Measurements from ENCODE around the gene GGA3.
"Not testable (repeated sequence)": the region's sequence is repeated elsewhere in the genome, so short reads cannot be mapped to it uniquely, and the experiment has no call there.

Gene GGA3

DNA sequence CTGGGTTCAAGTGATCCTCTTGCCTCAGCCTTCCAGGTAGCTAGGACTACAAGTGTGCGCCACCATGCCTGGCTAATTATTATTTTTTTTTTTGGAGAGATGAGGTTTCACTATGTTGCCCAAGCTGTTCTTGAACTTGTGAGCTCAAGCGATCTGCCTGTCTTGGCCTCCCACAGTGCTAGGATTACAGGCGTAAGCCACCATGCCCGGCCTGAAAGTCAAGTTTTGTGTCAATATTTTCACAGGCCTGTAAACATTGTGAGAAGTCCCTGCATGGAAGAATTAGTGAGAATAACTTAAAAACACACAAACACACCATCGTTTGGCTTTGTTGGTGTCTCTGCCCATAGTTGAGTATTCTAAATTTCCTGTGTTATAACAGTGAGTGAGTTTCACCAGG, 33.7 kb downstream of the GGA3 start:
- H4K20me1 ChIP-seq: peaks cover 27% of the 10 kb centered on the region
- no peak overlapping the region for H3K27ac ChIP-seq
- peaks cover 24% of the 10 kb centered on the region for H3K4me1 ChIP-seq
- no peaks in the 10 kb centered on the region for H3K27me3 ChIP-seq
- H3K4me3 ChIP-seq: no peak overlapping the region
- H3K4me2 ChIP-seq: peak overlapping the region; percentile 72
- no peak for TF ChIP-seq Cebpa-rat (IDR thresholded peaks at IDR 0.05)
- no peaks in the 10 kb centered on the region for H3K9me3 ChIP-seq
- H3K9ac ChIP-seq: peak overlapping the region; percentile 50; the same call in 1 of the 2 replicates
- peaks cover 98% of the 10 kb centered on the region for H3K36me3 ChIP-seq

DNA sequence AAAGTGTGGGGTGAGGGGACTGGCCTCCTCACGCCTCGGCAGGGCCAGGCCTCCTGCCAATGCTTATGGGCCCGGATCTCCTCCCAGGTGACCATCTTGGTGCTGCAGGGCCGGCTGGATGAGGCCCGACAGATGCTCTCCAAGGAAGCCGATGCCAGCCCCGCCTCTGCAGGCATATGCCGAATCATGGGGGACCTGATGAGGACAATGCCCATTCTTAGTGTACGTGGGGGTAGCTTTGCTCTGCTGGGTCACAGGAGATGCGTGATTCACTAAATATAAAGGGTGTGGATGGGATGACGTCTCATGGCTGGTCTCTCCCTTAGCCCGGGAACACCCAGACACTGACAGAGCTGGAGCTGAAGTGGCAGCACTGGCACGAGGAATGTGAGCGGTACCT, 36.4 kb downstream of the GGA3 start:
- no peak overlapping the region for H3K27ac ChIP-seq
- H3K4me2 ChIP-seq: no peak overlapping the region
- TF ChIP-seq Cebpa-rat (IDR thresholded peaks at IDR 0.05): no peak
- no peak overlapping the region for H3K9ac ChIP-seq
- peaks cover 27% of the 10 kb centered on the region for H4K20me1 ChIP-seq
- peaks cover 24% of the 10 kb centered on the region for H3K4me1 ChIP-seq
- peaks cover 97% of the 10 kb centered on the region for H3K36me3 ChIP-seq
- no peak overlapping the region for H3K4me3 ChIP-seq
- H3K27me3 ChIP-seq: no peaks in the 10 kb centered on the region
- no peaks in the 10 kb centered on the region for H3K9me3 ChIP-seq

DNA sequence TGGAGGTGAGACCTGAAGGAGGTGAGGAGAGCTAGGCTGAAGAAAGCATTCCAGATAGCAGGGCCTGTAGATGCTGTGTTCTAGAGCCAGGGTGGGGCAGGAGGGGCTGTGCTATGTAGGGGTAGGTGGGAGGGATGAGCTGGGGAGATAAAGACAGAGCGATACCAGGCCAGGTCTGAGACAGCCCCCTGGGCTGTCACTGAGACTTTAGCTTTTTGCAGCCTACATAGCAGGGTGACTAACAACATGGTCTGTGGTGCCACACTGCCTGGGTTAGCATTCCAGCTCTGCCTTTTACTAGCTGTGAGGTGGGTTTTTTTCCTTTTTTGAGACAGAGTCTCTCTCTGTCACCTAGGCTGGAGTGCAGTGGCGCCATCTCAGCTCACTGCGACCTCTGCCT, 41.6 kb downstream of the GGA3 start:
- H3K4me3 ChIP-seq: no peak overlapping the region
- no peak overlapping the region for H3K4me2 ChIP-seq
- no peaks in the 10 kb centered on the region for H3K27me3 ChIP-seq
- no peaks in the 10 kb centered on the region for H4K20me1 ChIP-seq
- no peaks in the 10 kb centered on the region for H3K4me1 ChIP-seq
- no peaks in the 10 kb centered on the region for H3K9me3 ChIP-seq
- TF ChIP-seq Cebpa-rat (IDR thresholded peaks at IDR 0.05): no peak
- H3K36me3 ChIP-seq: peaks cover 98% of the 10 kb centered on the region
- no peak overlapping the region for H3K9ac ChIP-seq
- H3K27ac ChIP-seq: no peak overlapping the region

DNA sequence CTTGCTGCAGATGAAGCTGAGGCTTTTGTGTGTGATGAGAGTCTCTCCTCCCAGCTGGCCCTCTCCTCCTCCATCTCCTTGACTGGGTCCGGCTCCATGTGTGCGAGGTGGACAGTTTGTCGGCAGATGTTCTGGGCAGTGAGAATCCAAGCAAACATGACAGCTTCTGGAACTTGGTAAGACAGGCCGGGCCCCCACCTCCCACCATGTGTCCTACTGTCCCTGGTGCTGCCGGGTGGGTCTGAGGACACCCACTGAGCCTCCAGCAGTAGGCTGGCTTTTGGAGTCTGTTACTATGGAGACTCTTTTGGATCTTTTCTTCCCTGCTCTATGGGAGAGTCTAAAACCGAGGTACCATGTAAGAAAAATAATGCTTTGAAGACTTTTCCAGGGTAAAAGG, 43.3 kb downstream of the GGA3 start:
- Histone ChIP-seq H3K27me3 (no peaks in the 10 kb centered on the region), H4K20me1 (no peaks in the 10 kb centered on the region), H3K36me3 (peaks cover 98% of the 10 kb centered on the region), H3K27ac (no peak overlapping the region), H3K4me2 (no peak overlapping the region), H3K9me3 (no peaks in the 10 kb centered on the region), H3K9ac (no peak overlapping the region), H3K4me3 (no peak overlapping the region), H3K4me1 (no peaks in the 10 kb centered on the region)
- no peak for TF ChIP-seq Cebpa-rat (IDR thresholded peaks at IDR 0.05)

DNA sequence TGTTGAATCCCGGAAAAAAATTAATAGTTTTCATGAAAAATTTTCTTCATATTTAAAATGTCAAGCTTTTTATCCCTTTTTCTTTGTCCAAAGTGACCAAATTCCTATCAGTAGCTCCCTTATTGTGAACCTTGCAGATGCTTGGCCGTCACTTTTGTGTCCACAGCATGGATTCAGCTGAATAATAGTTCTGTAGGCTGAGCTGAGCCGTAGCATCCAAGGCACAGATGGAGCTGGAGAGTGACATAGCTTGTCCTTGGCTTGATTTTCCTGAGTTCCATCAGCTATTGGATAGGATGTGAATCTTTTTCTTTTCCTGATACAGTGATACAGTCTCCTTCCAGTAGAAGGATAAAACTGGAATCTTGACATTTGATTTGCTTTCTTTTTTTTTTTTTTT, 52.3 kb downstream of the GGA3 start:
- Histone ChIP-seq H3K36me3 (peaks cover 63% of the 10 kb centered on the region), H3K4me1 (peaks cover 25% of the 10 kb centered on the region), H3K4me3 (no peak overlapping the region), H3K4me2 (no peak overlapping the region), H3K27me3 (no peaks in the 10 kb centered on the region), H3K27ac (no peak overlapping the region), H4K20me1 (0 out of 2 replicates have a peak, but pooled peaks cover 19% of the 10 kb centered on the region), H3K9ac (no peak overlapping the region), H3K9me3 (no peaks in the 10 kb centered on the region)
- no peak for TF ChIP-seq Cebpa-rat (IDR thresholded peaks at IDR 0.05)

- Histone ChIP-seq H3K9ac (peak overlapping the region; percentile 98; the same call in 1 of the 2 replicates), H3K27me3 (no peaks in the 10 kb centered on the region), H3K4me3 (no peak overlapping the region), H3K4me1 (peaks cover 30% of the 10 kb centered on the region), H3K27ac (no peak overlapping the region), H3K36me3 (peaks cover 54% of the 10 kb centered on the region), H3K4me2 (no peak overlapping the region), H4K20me1 (0 out of 2 replicates have a peak, but pooled peaks cover 19% of the 10 kb centered on the region), H3K9me3 (no peaks in the 10 kb centered on the region)
- no peak for TF ChIP-seq Cebpa-rat (IDR thresholded peaks at IDR 0.05)
These were observed 53.2 kb downstream of the GGA3 start for GRCh38 chr17:75208161-75208560.

- H3K27ac ChIP-seq: no peak overlapping the region
- no peaks in the 10 kb centered on the region for H3K9me3 ChIP-seq
- H4K20me1 ChIP-seq: 0 out of 2 replicates have a peak, but pooled peaks cover 19% of the 10 kb centered on the region
- H3K4me2 ChIP-seq: 0 out of 2 replicates have a peak overlapping the region, but pooled peaks have one; percentile 97
- peaks cover 30% of the 10 kb centered on the region for H3K4me1 ChIP-seq
- peaks cover 50% of the 10 kb centered on the region for H3K36me3 ChIP-seq
- H3K27me3 ChIP-seq: no peaks in the 10 kb centered on the region
- peak; percentile 46; the same call in 1 of the 2 replicates for TF ChIP-seq Cebpa-rat (IDR thresholded peaks at IDR 0.05)
- no peak overlapping the region for H3K4me3 ChIP-seq
- peak overlapping the region; percentile 98; the same call in 1 of the 2 replicates for H3K9ac ChIP-seq
These were observed 53.6 kb downstream of the GGA3 start for GRCh38 chr17:75207760-75208159.

GRCh38 chr17:75207050-75207407, 54.4 kb downstream of the GGA3 start:
- Histone ChIP-seq H4K20me1 (0 out of 2 replicates have a peak, but pooled peaks cover 19% of the 10 kb centered on the region), H3K9ac (peak overlapping the region; percentile 98; the same call in 1 of the 2 replicates), H3K4me3 (peak overlapping the region; percentile 85), H3K4me2 (peak overlapping the region; percentile 97), H3K4me1 (peaks cover 30% of the 10 kb centered on the region), H3K36me3 (peaks cover 43% of the 10 kb centered on the region)
- H3K9me3 ChIP-seq, H3K27ac ChIP-seq, H3K27me3 ChIP-seq: not testable (repeated sequence)

- Histone ChIP-seq H4K20me1 (0 out of 2 replicates have a peak, but pooled peaks cover 19% of the 10 kb centered on the region), H3K4me1 (peaks cover 30% of the 10 kb centered on the region), H3K9ac (peak overlapping the region; percentile 98), H3K27me3 (no peaks in the 10 kb centered on the region), H3K27ac (peak overlapping the region; percentile 99), H3K36me3 (peaks cover 30% of the 10 kb centered on the region), H3K4me3 (peak overlapping the region; percentile 85), H3K9me3 (no peaks in the 10 kb centered on the region), H3K4me2 (peak overlapping the region; percentile 97)
- no peak for TF ChIP-seq Cebpa-rat (IDR thresholded peaks at IDR 0.05)
These were observed 55.6 kb downstream of the GGA3 start for GRCh38 chr17:75205793-75206163.

DNA sequence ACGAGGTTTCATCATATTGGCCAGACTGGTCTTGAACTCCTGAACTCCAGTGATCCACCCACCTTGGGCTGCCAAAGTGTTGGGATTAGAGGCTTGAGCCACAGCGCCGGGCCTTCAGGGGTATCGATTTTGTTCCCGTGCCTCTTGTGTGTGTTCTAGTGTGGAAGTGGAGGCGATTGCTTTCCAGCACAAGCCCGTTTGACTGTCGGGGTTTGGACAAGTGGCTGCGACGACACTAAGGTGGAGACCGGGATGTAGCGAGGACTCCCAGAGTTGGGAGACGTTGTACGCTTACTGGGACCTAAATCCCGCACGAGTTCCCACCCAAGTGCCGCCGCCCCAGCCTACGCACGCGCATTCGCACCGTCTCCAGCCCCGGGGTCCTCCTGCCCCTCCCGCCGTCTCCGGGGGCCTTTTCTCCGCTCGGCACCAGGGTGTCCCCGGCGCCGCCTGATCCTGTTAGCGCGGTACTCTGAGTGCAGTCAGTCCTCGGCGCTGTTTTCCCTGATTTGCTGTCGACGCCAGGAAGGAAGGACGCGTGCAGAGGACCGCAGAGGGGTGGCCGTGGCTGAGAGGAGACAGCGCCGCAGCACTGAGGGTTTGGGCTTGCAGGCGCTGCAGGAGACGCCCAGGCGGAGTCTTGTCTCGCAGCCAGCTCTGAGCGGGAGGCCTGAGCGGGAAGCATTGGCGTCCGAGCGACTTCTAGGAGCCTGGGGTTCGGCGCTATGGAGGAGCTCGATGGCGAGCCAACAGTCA, 56.2 kb downstream of the GGA3 start, which contains the start of gene NUP85:
Gene NUP85 (plus strand): TSS at position 643 of the 756 bp plus-strand sequence. CDS start 83 bp downstream, at position 726.
- peak within 1 kb of the TSS; percentile 85 for H3K4me3 ChIP-seq
- H3K4me1 ChIP-seq: peaks cover 30% of the 10 kb centered on the region
- peak within 1 kb of the TSS; percentile 97 for H3K4me2 ChIP-seq
- H3K27ac ChIP-seq: peak within 1 kb of the TSS; percentile 99
- 0 out of 2 replicates have a peak, but pooled peaks cover 19% of the 10 kb centered on the region for H4K20me1 ChIP-seq
- peak within 1 kb of the TSS; percentile 98 for H3K9ac ChIP-seq
- no peaks in the 10 kb centered on the region for H3K9me3 ChIP-seq
- no peaks in the 10 kb centered on the region for H3K27me3 ChIP-seq
- TF ChIP-seq Cebpa-rat (IDR thresholded peaks at IDR 0.05): no peak
- peaks cover 24% of the 10 kb centered on the region for H3K36me3 ChIP-seq
